Lower leg skin (tissue), 3 donors: ENCODE measurements around the gene ABHD16A.

Source experiments
- CTCF ChIP-seq, 3 donors: fragments of 450-650 bp; IDR thresholded peaks; one replicate each; pipeline ENCODE4 v1.5.1; 2016; ENCODE audit warnings: antibody characterized with exemption in 3 of 3, mild to moderate bottlenecking in 3 of 3, moderate library complexity in 2 of 3
- POLR2A ChIP-seq, 2 donors: fragments of 450-650 bp; IDR thresholded peaks; one replicate each; pipeline ENCODE4 v1.6.1; 2016 to 2017; ENCODE audit warnings: antibody characterized with exemption in 2 of 2, mild to moderate bottlenecking in 1 of 2, moderate library complexity in 1 of 2

- TF ChIP-seq CTCF (IDR thresholded peaks at IDR 0.05), result no peak
- TF ChIP-seq POLR2A (IDR thresholded peaks at IDR 0.05), result no peak
Measured at GRCh38 chr6:31658983-31659648, 44.0 kb downstream of the ABHD16A start.
